ENCODE measurements around the gene TMEM9.

DNA sequence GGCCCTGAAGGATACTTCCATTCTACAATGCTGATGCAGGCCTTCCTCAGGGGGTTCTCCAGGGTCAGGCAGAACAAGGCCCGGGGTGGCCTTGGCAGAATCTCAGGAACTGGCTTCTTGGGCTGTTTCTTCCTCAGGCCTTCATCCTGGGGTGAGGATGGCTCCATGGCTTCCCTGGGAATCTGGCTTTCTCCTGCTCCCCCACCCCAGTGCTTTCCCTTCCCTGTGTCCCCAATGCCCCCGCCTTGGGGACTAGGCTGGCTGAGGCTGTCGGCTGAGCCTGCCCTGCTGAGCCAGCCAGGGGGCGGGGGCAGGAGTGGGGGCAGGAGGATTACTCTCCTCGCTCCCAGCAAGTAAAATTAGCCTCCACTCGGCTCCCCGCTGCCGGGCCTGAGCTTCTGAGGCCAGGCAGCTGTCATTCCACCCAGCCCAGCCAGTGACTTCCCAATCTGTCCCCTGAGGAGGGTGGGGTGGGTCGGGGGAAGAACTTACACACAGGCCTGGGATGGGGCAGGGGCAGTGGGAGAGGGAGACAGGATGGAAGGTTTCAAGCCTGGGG, 42.0 kb downstream of the TMEM9 start, which contains the start of gene CACNA1S:
- TF ChIP-seq, protein P1, sequence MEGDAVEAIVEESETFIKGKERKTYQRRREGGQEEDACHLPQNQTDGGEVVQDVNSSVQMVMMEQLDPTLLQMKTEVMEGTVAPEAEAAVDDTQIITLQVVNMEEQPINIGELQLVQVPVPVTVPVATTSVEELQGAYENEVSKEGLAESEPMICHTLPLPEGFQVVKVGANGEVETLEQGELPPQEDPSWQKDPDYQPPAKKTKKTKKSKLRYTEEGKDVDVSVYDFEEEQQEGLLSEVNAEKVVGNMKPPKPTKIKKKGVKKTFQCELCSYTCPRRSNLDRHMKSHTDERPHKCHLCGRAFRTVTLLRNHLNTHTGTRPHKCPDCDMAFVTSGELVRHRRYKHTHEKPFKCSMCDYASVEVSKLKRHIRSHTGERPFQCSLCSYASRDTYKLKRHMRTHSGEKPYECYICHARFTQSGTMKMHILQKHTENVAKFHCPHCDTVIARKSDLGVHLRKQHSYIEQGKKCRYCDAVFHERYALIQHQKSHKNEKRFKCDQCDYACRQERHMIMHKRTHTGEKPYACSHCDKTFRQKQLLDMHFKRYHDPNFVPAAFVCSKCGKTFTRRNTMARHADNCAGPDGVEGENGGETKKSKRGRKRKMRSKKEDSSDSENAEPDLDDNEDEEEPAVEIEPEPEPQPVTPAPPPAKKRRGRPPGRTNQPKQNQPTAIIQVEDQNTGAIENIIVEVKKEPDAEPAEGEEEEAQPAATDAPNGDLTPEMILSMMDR (IDR thresholded peaks at IDR 0.05): no peak
- TF ChIP-seq POLR2AphosphoS5 (IDR thresholded peaks at IDR 0.05; ENCODE audit: low read depth, low read length) (no peak), SIN3A (IDR thresholded peaks at IDR 0.05; ENCODE audit: borderline replicate concordance, insufficient read depth, low read depth, low read length) (no peak)
- TF ChIP-seq, protein P2, sequence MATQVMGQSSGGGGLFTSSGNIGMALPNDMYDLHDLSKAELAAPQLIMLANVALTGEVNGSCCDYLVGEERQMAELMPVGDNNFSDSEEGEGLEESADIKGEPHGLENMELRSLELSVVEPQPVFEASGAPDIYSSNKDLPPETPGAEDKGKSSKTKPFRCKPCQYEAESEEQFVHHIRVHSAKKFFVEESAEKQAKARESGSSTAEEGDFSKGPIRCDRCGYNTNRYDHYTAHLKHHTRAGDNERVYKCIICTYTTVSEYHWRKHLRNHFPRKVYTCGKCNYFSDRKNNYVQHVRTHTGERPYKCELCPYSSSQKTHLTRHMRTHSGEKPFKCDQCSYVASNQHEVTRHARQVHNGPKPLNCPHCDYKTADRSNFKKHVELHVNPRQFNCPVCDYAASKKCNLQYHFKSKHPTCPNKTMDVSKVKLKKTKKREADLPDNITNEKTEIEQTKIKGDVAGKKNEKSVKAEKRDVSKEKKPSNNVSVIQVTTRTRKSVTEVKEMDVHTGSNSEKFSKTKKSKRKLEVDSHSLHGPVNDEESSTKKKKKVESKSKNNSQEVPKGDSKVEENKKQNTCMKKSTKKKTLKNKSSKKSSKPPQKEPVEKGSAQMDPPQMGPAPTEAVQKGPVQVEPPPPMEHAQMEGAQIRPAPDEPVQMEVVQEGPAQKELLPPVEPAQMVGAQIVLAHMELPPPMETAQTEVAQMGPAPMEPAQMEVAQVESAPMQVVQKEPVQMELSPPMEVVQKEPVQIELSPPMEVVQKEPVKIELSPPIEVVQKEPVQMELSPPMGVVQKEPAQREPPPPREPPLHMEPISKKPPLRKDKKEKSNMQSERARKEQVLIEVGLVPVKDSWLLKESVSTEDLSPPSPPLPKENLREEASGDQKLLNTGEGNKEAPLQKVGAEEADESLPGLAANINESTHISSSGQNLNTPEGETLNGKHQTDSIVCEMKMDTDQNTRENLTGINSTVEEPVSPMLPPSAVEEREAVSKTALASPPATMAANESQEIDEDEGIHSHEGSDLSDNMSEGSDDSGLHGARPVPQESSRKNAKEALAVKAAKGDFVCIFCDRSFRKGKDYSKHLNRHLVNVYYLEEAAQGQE (IDR thresholded peaks at IDR 0.05; ENCODE audit: insufficient read depth in 1 of 2, low read depth in 2 of 2, low read length in 1 of 2): no peak
